Stimulated activated CD4-positive, alpha-beta T cell treated with anti-CD3 and anti-CD28 coated beads, TNF-alpha, amount 100 ng/mL, for 4 hours (primary cell): Measurements from ENCODE around the gene DYSF.

Experiments used
- DNase-seq, 3 experiments: peaks; one replicate each; pipeline ENCODE4 v3.0.0-alpha.2; 2020; ENCODE audit warnings: low read depth in 3 of 3

Gene DYSF

DNA sequence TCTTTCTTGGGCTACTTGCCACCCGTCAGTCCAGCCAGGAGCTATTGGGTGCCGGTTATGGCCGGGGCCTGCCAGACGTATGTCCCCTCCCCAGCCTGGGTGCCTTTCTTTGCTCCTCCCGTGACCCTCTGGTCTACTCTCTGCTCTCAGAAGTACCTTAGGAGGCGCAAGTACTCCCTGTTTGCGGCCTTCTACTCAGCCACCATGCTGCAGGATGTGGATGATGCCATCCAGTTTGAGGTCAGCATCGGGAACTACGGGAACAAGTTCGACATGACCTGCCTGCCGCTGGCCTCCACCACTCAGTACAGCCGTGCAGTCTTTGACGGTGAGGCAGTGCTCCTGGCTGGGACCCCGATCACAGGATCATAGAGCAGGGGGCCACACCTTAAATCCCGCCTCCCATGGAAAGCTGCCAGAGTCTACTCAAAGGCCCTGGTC lies 99.5 kb downstream of the DYSF start:
- DNase-seq = no peak

DNA sequence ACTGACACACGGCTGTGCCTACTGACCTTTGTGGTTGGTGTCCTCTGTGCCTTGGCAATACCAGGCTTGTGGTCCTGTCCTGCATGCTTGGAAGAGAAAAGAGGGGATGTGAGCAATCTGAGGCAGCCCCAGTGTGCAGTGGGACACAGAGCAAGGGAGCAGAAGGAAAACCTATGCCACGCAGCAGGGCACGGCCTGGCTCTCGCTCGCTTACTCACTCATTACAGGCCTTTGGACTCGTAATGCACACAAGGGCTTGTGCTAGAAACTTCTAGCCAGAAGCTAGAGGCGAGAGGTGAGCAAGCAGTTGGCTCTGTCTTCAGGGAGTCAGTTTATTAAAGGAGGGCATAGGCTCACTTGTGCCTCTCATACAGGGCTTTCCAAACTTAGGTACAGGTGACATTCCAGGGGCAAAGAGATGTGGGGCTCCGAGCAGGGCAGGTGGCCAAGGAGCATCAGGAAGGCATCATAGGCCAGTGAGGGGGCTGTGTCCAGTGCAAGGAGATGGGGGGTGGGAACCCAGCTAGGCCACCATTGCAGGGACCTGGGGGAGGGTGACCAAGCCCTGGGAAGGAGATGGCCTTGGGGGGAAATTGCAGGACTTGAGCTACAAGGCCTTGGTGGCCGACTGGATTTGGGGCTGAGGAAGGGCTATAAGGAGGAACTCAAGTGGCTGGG lies 100.8 kb downstream of the DYSF start:
- DNase-seq = no peak

DNA sequence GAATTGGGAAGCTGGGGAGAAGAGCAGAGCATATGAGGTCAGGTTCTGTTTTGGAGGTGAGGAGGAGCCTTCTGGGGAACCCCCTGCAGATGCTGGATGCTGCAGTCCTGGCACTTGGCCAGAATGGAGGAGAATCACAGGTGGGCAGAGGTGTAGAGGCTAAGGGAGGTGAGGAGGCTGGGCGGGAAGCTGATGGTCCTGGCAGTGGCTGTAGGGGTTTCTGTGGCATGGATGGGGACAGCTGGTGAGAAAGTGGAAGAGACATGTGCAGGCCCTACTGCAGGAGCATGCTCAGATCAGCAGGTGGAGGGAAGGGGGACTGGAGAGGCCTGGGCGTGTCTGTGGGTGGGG lies 101.3 kb downstream of the DYSF start:
- DNase-seq = no peak

DNA sequence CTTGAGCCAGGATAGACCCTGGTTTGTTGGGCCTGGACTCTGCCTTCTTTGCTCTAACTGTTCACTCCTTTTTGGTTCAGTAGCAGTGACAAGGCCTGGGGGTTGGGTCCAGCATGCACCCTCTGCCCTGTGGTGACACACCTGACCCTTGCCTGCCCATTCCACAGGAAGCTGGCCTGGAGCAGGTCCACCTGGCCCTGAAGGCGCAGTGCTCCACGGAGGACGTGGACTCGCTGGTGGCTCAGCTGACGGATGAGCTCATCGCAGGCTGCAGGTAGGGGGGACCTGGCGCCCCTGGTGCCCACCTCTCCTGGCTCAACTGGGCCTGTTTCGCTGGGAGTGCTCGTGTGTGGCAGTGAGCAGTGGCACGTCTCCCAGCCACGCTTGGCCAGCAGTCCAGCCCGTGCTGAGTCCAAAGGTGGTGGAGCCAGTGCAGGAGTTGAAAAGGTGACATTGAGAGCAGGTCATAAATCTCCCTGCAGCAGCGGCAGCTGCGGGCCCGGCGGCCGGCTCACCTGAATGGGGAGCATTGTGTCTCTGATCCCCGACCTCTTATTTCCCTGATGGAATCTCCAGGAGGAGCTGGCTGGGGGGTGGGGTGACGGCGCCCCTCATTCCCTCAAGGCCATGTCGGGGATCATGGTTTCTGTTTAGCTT lies 102.6 kb downstream of the DYSF start:
- DNase-seq = no peak

DNA sequence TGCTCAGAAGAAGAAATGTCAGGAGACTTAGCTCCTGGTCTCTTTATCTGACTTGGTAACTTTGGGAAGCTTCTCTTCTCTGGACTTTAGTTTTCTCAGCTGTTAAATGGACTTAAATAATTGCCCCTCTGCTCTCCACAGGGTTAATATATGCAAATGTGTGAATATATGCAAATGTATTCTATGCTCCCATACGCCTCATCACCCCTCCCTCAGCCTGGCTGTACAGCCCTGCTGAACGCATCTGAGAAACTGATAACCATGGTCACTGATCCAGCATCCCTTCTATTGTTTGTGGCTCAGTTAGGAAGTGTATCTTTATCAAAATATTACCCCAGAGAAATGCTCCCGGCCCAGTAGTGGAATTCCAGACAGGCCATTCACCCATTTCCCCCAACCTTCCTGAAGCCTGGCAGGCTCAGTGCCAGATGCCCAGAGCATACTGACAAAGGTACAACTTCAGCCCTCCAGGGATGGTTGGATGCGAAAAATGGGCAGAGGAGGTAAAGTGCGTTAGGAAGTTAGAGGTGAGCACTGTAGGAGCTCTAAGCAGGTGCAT lies 103.4 kb downstream of the DYSF start:
- DNase-seq = no peak

DNA sequence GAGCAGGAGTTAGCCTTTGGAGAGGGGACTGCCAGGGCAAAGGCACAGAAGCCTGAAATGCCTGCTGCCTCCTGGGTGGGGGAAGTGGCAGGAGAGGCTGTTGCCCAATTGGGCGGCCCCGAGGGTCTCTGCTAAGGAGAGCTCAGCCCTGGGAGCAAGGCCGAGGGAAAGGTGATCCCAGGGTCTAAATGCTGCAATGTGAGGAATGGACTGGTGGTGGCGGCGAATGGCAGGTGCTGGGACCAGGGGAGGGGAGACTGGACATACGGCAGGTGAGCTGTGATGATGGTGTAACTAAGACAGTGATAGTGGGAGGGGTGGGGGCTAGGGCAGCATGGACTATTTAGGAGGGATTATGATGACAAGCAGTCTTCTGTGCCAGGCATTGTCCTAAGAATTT lies 104.0 kb downstream of the DYSF start:
- no peak for DNase-seq

DNA sequence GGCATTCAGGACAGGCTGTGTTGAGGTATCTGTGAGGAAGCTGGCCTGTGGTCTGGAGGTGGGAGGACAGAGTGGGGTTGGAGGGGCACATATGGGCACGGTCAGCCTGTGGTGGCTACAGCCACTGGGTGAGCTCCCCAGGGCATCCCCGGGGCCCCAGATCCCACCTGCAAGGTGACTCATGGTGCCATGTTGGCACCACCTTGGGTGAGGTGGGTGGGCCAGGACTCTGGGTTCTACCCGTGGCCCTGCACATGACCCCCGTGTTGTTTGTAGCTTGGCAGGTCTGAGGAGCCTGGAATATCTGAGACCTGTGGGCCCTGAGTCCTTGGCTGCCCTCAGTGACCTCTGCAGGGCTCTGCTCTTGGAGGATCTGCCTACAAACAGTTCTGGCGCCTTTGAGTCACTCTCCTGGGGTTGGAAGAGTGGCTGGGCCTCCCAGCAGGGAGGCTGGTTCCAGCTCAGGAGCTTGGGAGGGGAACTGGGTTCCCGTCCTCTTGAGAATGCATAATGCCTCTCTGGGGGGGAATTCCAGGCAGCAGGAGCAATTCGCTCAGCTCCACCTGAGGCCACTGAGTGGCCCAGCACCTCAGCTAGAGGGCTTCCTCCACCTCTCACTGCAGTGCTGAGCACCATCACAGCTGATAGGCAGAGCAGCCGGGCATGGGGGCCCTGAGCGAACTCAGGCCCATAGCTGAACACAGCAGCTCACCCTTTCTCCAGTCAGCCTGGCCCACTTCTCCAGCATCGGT lies 105.1 kb downstream of the DYSF start:
- no peak for DNase-seq

DNA sequence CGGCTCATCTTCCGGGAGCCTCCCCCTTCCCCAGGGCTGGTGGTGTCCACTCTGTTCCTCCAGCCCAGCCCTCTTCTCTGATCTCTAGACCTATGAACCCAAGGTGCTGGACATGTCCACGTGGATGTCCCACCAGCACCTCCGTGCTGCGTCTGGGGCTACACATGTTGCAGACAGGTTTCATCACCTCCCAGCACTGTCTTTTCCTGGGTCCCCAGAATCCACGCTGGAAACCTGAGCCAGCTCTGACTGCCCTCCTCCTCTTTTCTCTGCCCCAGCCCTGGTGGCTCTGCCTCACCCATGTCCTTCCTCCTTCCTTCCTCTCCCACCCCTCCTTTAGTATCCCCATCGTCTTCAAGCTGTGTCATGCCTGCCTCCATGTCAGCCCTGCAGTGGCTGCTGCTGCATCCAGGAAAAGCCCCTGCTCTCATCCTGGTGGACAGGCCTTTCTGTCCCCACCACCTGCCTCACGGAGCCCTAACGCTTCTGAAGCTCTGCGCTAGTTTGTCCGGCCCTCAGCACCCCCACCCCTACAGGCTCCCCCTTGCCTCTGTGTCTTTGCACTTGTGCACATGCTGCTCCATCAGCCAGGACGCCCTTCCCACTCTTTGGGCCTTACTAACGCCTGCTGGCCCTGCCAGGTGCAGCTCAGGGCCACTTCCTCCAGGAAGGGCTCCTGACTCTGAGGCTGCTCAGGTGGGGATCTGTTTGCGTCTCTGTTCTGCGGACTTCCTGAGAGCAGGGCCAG lies 105.9 kb downstream of the DYSF start:
- no peak for DNase-seq

DNA sequence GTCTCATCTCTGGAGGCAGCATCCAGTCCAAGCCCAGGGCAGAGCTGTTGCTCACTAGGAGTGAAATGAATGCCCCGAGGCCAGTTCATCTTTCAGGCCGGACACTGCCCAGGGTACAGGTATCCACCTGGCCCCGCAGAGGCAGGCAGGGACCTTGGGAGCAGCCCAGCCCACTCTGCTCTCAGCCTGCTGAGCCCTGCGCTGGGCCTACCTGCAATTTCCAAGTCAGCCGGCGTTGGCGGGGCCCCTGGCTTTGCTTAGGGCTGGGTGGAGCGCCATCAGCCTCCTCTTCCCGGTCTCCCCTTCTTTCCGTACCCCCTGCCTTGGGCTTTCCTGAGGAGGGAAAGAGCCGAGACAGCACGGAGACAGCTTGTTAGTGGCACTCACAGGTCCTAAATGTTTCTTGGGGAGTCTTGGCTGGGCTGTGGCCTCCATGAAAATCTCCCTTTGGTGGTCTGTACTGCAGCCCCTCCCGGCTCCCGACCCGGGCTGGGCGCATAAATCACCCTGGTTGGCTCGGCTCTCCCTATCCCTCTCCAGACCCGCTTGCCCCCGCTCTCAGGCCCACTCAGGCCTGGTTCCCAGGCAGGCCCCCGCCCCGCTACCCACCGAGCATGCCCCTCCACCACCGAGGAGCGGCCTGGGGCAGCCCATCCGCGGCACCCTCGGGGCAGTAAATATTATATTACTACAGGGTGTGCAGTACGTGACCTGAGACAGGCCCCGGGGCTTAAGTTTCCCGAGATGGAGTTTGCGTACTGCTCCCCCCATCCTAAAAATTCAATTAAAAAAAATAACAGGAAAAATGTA lies 106.7 kb downstream of the DYSF start:
- no peak for DNase-seq

DNA sequence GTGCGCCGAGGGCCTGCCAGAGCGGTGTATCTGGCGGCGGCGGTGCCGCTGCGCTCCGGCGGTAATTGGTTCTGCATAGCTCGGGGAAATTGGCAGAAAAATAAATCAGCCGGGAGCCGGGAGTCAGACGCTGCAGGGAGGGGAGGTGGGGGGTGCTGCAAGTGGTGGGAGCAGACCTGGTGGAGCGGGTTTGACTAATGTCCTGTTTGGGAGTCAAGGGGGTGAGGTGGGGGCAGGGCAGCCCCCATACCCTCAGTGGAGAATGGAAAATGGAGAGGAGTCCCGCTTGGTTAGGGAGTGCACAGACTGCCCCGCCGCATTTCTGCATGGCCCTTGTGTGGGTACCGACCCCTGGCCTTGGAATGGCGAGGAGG lies 107.3 kb downstream of the DYSF start:
- no peak for DNase-seq

DNA sequence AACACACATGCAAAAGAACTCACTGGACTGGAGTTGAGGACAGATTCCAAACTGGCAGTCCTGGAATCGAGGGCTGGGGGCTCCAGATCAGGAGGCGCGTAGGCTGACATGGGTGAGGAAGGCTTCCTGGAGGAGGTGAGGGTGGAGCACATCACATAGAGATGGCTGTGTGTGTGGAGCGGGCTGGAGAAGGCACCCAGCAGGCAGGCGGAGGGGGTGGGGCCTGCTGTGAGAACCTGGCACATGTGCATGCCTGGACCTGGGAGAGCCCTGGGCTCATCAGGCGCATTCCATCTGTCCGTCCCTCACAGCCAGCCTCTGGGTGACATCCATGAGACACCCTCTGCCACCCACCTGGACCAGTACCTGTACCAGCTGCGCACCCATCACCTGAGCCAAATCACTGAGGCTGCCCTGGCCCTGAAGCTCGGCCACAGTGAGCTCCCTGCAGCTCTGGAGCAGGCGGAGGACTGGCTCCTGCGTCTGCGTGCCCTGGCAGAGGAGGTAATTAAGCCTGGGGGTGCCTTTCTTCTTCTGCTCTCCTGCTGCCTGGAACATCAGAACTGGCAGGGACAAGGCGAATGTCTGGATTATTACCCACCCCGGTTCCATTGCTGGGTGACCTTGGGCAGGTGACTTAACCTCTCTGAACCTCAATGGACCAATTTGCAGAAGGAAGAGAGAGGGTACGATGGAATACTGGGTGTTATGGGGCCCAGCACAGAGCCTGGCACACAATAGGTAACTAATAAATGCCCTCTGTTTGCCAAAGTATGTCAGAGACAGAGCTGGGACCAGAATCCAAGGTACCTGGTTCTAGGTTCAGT lies 108.3 kb downstream of the DYSF start:
- DNase-seq = no peak

DNA sequence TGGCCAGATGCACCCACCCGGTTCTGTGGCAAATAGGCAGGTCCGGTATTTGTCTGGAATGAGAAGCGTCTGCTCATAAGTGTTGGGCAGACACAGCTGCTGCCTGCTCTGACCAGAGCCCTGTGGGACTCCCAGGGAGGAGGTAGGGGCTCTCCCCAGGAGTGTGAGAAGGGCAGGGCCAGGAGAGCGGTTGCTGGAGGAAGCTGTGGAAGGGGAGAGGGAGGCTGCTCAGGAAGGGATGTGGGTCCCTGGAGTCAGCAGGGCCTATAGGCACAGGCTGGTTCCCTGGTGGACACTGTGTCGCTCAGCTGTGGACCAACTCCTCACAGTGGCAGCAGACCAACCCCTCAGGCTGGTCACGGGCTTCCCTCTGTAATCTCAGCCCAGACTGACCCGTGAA lies 109.2 kb downstream of the DYSF start:
- DNase-seq = no peak

DNA sequence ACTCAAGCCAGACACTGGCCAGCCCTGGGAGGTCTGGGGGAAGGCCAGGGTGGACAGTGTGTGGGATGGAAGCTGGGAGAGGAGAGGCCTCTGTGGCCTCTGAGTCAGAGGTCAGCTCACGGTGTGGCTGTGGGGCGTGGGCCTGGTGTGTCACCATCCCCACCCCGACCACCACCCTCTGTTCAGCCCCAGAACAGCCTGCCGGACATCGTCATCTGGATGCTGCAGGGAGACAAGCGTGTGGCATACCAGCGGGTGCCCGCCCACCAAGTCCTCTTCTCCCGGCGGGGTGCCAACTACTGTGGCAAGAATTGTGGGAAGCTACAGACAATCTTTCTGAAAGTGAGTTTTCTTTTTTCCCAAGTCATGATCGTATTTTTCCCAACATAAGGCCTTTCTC lies 110.5 kb downstream of the DYSF start:
- DNase-seq = no peak

DNA sequence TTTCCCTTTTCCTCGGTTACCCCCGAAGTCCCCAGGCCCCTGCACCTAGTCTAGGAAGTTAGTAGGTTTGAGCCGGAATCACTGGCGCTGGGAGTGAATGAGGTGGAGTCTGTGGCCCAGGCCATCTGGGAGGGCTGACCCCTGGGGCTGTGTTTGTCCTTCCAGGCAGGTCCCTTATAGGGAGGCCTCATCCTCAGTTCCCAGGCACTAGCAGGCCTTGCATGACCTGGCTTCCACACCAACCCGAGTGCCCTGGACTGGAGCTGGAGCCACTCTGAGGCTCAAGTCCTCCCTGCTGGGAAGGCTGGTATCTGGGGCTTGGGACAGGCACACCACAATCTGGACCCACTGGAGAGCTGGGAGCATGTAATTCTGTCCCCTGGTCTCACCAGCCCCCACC lies 111.0 kb downstream of the DYSF start:
- no peak for DNase-seq

DNA sequence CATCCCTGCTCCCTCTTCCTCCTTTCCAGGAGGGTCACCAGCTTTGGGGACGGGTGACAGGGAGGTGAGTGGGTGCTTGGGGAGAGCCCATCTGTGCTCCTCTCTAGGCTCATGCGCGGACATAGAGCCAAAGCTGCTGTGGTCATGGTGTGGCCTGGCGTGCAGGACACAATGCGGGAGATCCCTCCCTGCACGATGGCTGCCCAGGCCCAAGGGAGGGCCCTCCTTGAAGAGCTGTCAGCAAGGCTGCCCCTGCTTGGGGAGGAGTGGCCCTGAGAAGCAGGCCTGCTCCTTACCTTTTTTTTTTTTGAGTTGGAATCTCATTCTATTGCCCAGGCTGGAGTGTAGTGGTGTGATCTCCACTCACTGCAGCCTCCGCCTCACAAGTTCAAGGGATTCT lies 111.4 kb downstream of the DYSF start:
- DNase-seq = no peak

DNA sequence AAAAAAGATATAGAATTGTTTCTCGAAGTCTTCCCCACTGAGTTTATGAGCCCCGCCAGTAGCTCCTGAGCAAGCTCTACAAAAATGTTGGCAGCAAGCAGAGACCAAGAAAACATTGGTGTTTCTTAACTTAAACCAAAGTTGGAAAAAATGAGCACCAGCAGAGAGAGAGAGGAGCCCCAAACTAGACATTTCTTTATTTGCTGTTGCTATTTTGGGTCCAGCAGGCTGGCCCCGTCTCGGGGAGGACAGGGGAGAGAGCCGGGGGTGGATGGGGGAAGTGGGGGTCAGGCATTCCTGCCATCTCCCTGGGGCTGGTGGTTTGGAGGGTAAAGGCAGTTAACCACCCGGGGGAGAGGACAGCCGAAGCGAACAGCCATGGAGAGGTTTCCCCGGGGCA lies 113.0 kb downstream of the DYSF start:
- no peak for DNase-seq

DNA sequence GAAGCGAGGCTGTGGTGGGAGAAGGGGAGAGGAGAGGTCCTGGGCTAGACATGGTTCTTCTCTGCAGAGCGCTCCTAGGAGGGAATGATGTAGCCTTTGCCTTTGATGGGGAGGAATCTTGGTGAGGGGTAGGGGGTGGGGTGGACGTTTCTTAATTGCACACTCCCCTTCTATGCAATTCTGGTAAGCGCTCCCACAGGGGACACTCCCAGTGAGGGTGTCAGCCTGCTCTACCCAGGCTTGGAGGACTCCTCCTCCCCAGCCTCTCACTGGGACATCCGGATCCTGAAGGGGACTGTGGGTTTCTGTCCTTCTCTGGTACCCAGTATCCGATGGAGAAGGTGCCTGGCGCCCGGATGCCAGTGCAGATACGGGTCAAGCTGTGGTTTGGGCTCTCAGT lies 114.3 kb downstream of the DYSF start:
- no peak for DNase-seq

DNA sequence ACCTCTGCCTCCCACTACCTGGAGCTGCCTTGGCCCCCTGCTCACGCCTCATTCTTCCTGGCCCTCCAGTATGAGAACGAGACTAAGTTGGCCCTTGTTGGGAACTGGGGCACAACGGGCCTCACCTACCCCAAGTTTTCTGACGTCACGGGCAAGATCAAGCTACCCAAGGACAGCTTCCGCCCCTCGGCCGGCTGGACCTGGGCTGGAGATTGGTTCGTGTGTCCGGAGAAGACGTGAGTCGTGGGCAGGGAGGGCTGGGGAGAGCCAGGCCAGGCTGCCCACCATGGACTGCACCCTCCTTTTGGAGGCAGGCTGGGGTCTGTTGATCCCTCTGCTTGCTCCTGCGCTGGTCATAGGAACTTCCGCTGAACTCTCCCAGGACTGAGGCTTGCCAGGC lies 114.7 kb downstream of the DYSF start:
- no peak for DNase-seq

DNA sequence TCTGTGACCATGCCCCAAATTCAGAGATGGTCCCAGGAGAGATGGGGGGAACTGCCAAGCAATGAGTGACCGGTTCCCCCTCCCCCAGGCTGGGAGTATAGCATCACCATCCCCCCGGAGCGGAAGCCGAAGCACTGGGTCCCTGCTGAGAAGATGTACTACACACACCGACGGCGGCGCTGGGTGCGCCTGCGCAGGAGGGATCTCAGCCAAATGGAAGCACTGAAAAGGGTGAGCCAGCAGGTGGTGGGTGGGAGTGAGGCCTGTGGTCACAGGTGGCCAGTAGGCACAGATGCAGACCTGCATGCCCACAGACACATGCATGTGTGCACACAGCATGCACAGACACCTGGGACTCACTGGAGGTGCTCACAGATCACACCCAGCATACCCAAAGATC lies 117.2 kb downstream of the DYSF start:
- DNase-seq = no peak

DNA sequence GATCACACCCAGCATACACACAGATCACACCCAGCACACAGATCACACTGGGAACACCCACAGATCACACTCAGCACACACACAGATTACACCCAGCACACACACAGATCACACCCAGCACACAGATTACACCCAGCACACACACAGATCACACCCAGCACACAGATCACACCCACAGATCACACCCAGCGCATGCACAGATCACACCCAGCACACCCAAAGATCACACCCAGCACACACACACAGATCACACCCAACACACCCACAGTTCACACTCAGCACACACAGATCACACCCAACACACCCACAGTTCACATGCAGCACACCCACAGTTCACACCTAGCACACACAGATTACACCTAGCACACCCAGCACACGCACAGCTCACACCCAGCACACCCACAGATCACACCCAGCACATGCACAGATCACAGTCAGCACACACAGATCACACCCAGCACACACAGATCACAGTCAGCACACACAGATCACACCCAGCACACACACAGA lies 117.6 kb downstream of the DYSF start:
- no peak for DNase-seq
